Neural cell (in vitro differentiated cells): ENCODE results near the gene KNSTRN. TPM values are rescaled to one million over a fixed set of nuclear protein-coding genes. Genes with fewer than 3 reads are reported as not detected.

Experiments
- H2AFZ ChIP-seq: fragments of 200-600, 300-800 bp; sonication (generic), shearing (Covaris generic); 2 replicates; pipeline ENCODE4 v1.6.0; 2014; ENCODE audit warnings: low read depth, mild to moderate bottlenecking, antibody characterized with exemption, low read length, moderate library complexity
- H3F3A ChIP-seq: fragments of 200-600 bp; shearing (Covaris generic); 2 replicates; pipeline ENCODE4 v1.6.1; 2016; ENCODE audit warnings: mild to moderate bottlenecking, moderate library complexity, mixed read lengths, antibody characterized with exemption, low read length; ENCODE audit not compliant: insufficient read depth, poor library complexity, severe bottlenecking
- H3K27ac ChIP-seq: fragments of 200-600, 300-800 bp; sonication (generic), shearing (Covaris generic); 2 replicates; pipeline ENCODE4 v1.5.1; 2014; ENCODE audit warnings: mild to moderate bottlenecking, low read length, moderate library complexity
- H3K27me3 ChIP-seq: fragments of 300-800, 200-600 bp; sonication (generic), shearing (Covaris generic); 2 replicates; pipeline ENCODE4 v1.6.0; 2014; ENCODE audit warnings: mild to moderate bottlenecking, low read depth, low read length, moderate library complexity; ENCODE audit not compliant: insufficient read depth
- H3K36me3 ChIP-seq: fragments of 300-800, 200-600 bp; sonication (generic), shearing (Covaris generic); 2 replicates; pipeline ENCODE4 v1.5.1; 2014; ENCODE audit warnings: mild to moderate bottlenecking, antibody characterized with exemption, low read length, moderate library complexity; ENCODE audit not compliant: insufficient read depth
- H3K4me2 ChIP-seq: fragments of 300-800, 200-600 bp; sonication (generic), shearing (Covaris generic); 2 replicates; pipeline ENCODE4 v1.6.0; 2014; ENCODE audit warnings: mild to moderate bottlenecking, low read length
- H3K4me3 ChIP-seq: fragments of 300-800, 200-600 bp; sonication (generic), shearing (Covaris generic); 2 replicates; pipeline ENCODE4 v1.5.1; 2014; ENCODE audit warnings: mild to moderate bottlenecking, low read length, moderate library complexity
- H3K79me2 ChIP-seq: fragments of 200-600 bp; shearing (Covaris generic); replicated peaks from 2 replicates; pipeline ENCODE4 v1.6.0; 2014; ENCODE audit warnings: mild to moderate bottlenecking, low read length, moderate library complexity; ENCODE audit not compliant: insufficient read depth
- H3K9ac ChIP-seq: fragments of 300-800, 200-600 bp; sonication (generic), shearing (Covaris generic); 2 replicates; pipeline ENCODE4 v1.6.1; 2016; ENCODE audit warnings: mild to moderate bottlenecking, low read length, mixed read lengths
- H3K9me2 ChIP-seq: fragments of 200-600 bp; shearing (Covaris generic); 2 replicates; pipeline ENCODE4 v1.6.1; 2016; ENCODE audit warnings: mild to moderate bottlenecking, low read length, mixed read lengths; ENCODE audit not compliant: insufficient read depth
- H3K9me3 ChIP-seq: fragments of 200-600, 300-800 bp; sonication (generic), shearing (Covaris generic); 2 replicates; pipeline ENCODE4 v1.6.1; 2016; ENCODE audit warnings: mild to moderate bottlenecking, mixed run types, low read length, moderate library complexity, mixed read lengths
- H4K20me1 ChIP-seq: fragments of 200-600 bp; shearing (Covaris generic); 2 replicates; pipeline ENCODE4 v1.6.1; 2016; ENCODE audit warnings: mild to moderate bottlenecking, mixed run types; ENCODE audit not compliant: insufficient read depth
- CTCF ChIP-seq: fragments of 450-650 bp; IDR thresholded peaks from 2 replicates; pipeline ENCODE4 v1.5.1; 2014; ENCODE audit warnings: antibody characterized with exemption, mild to moderate bottlenecking, moderate library complexity; ENCODE audit not compliant: poor library complexity, severe bottlenecking
- EP300 ChIP-seq: fragments of 450-650 bp; conservative IDR thresholded peaks from 2 replicates; pipeline ENCODE4 v1.6.1; 2014; ENCODE audit warnings: antibody characterized with exemption, mild to moderate bottlenecking, moderate library complexity; ENCODE audit not compliant: poor library complexity, severe bottlenecking
- EZH2 ChIP-seq: fragments of 200-600, 300-800 bp; shearing (Covaris generic), sonication (generic); IDR thresholded peaks from 2 replicates; pipeline ENCODE4 v1.6.1; 2014; ENCODE audit warnings: antibody characterized with exemption, low read length, borderline replicate concordance, mild to moderate bottlenecking; ENCODE audit not compliant: insufficient read depth, poor library complexity, severe bottlenecking
- MXI1 ChIP-seq: fragments of 450-650 bp; conservative IDR thresholded peaks from 2 replicates; pipeline ENCODE4 v1.6.1; 2014; ENCODE audit warnings: antibody characterized with exemption, mild to moderate bottlenecking; ENCODE audit not compliant: poor library complexity, severe bottlenecking
- POLR2AphosphoS5 ChIP-seq: IDR thresholded peaks from 2 replicates; pipeline ENCODE4 v1.6.1; 2012
- RAD21 ChIP-seq: fragments of 450-650 bp; conservative IDR thresholded peaks from 2 replicates; pipeline ENCODE4 v1.6.1; 2014; ENCODE audit warnings: antibody characterized with exemption, mild to moderate bottlenecking, moderate library complexity
- SMC3 ChIP-seq: fragments of 450-650 bp; conservative IDR thresholded peaks from 2 replicates; pipeline ENCODE4 v1.6.1; 2014; ENCODE audit warnings: antibody characterized with exemption, mild to moderate bottlenecking, moderate library complexity; ENCODE audit not compliant: poor library complexity
- TAF1 ChIP-seq: IDR thresholded peaks from 2 replicates; pipeline ENCODE4 v1.6.1; 2012; ENCODE audit warnings: low read depth
- polyA plus RNA-seq: library from polyadenylated mRNA; depleted of rRNA; stranded (reverse); fragments of >200 nt; gene quantifications from 2 replicates; pipeline ENCODE4 v1.2.3, GENCODE V29; 2014
- TF ChIP-seq, protein P1 (sequence below): IDR thresholded peaks from 2 replicates; pipeline ENCODE4 v1.6.1; 2012; ENCODE audit warnings: borderline replicate concordance

The KNSTRN gene
- polyA plus RNA-seq, 1 donor from 2014 or later: 38.3 TPM

DNA sequence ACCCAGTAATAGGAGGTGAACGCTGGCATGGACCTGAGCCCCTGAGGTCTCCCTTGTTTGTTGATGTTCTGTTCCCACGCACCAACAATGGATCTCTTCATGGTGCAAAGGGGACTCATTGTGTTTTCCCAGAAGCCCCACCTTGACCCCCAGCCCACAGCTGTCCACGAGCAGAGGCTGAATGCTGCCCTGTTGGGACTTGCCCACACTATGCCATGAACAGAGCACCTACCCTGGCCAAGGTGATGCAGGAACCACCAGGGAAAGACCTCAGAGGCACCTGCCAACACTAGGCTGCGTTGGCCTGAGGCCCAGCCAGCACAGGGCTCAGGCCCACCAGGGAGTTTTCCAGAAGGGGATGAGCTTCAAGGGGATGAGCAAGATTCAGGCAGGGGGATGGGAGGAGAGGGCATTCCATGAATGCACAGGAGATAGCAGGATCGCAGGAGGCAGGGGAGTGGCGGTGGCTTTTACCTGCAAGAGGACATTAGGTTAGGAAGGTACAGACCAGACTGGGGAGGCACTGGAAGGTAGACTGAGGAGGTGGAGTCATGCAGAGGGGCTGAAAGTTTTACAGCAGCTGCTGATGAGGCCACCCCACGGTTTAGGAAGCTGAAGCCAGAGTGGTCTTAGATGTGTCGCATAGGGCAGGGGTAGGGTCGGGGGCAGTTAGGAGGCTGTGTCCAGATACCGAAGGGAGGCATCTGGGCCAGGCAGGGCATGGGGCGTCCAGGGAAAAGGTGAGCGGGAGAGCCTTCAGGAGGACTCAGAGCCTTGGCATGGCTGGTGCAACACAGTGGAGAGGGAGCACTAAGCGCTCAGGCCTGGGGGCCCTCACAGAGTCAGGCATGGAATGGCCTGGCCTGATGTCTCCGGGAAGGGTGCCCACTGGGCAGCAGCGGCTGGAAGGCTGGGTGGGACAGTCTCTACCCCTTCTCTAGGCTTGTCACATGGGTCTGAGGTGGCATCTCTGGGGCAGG is 35.7 kb upstream of the KNSTRN start:
- no peaks in the 10 kb centered on the region for H3K36me3 ChIP-seq
- no peaks in the 10 kb centered on the region for H3F3A ChIP-seq
- H2AFZ ChIP-seq: no peak overlapping the region

DNA sequence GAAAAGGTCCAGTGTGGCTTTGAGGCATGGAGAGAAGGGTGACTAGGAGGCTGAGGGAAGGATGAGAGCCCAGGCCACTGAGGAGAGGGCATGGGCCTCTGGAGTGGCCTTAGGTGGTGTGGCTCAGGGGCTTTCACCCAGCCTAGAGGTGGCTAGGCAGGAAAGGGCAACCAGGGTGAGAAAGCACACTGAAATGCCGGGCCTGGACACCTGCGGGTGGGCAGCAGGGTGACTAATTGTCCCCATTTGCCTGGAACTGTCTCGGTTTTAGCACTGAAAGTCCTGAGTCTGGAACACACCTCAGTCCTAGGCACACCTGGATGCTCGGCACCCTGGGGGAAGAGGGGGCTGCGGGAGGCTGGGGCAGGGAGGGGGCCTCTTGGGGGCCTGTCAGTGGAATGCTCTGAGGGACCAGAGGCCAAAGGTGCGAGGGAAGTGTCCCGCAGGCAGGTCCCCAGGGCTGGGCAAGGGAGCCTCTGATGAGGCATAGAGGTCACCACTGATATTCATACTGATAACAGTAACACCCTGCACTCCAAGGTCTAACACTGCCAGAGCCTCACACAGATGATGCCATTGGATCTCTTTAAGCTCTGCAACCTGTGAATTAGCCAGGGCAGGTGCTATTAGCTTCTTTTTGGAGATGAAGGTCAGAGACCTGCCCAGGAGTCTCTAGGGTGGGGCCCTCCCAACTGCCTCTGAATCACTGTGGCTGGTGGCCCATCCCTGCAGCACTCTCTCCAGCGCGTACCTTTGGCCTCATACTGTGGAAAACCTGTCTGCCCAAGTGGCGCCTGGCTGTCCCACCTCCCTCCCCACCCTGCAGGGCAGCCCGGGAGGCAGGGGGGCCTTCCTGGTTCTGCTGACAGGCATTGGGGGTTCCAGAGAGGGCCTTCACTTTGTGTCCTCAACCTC is 34.7 kb upstream of the KNSTRN start:
- H3K9ac ChIP-seq: no peak overlapping the region
- no peak overlapping the region for H3K4me3 ChIP-seq
- TF ChIP-seq POLR2AphosphoS5 (no peak), EZH2 (no peak), MXI1 (no peak), TAF1 (no peak), RAD21 (no peak), EP300 (no peak), CTCF (no peak), SMC3 (no peak)
- TF ChIP-seq, protein P1, sequence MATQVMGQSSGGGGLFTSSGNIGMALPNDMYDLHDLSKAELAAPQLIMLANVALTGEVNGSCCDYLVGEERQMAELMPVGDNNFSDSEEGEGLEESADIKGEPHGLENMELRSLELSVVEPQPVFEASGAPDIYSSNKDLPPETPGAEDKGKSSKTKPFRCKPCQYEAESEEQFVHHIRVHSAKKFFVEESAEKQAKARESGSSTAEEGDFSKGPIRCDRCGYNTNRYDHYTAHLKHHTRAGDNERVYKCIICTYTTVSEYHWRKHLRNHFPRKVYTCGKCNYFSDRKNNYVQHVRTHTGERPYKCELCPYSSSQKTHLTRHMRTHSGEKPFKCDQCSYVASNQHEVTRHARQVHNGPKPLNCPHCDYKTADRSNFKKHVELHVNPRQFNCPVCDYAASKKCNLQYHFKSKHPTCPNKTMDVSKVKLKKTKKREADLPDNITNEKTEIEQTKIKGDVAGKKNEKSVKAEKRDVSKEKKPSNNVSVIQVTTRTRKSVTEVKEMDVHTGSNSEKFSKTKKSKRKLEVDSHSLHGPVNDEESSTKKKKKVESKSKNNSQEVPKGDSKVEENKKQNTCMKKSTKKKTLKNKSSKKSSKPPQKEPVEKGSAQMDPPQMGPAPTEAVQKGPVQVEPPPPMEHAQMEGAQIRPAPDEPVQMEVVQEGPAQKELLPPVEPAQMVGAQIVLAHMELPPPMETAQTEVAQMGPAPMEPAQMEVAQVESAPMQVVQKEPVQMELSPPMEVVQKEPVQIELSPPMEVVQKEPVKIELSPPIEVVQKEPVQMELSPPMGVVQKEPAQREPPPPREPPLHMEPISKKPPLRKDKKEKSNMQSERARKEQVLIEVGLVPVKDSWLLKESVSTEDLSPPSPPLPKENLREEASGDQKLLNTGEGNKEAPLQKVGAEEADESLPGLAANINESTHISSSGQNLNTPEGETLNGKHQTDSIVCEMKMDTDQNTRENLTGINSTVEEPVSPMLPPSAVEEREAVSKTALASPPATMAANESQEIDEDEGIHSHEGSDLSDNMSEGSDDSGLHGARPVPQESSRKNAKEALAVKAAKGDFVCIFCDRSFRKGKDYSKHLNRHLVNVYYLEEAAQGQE: no peak

More for the DNA sequence above, 35.7 kb upstream of the KNSTRN start:
- TF ChIP-seq POLR2AphosphoS5: no peak
- Histone ChIP-seq H3K9ac (no peak overlapping the region), H3K9me3 (no peaks in the 10 kb centered on the region), H3K4me2 (no peak overlapping the region), H3K27me3 (no peaks in the 10 kb centered on the region), H3K27ac (no peak overlapping the region), H3K4me3 (no peak overlapping the region), H3K79me2 (no peaks in the 10 kb centered on the region), H4K20me1 (no peaks in the 10 kb centered on the region), H3K9me2 (no peaks in the 10 kb centered on the region)

More for the DNA sequence above, 34.7 kb upstream of the KNSTRN start:
- Histone ChIP-seq H2AFZ (no peak overlapping the region), H4K20me1 (no peaks in the 10 kb centered on the region), H3K9me3 (no peaks in the 10 kb centered on the region), H3K79me2 (no peaks in the 10 kb centered on the region), H3F3A (no peaks in the 10 kb centered on the region), H3K27me3 (no peaks in the 10 kb centered on the region), H3K27ac (no peak overlapping the region), H3K36me3 (no peaks in the 10 kb centered on the region), H3K4me2 (no peak overlapping the region), H3K9me2 (no peaks in the 10 kb centered on the region)
